DOHH2 (cell line): Measurements from ENCODE around the gene GALNTL6.

Source experiments
- H3F3A ChIP-seq: fragments of 200-600 bp; sonication (generic), shearing (Covaris generic); 2 replicates; pipeline ENCODE4 v1.6.0; 2016; ENCODE audit warnings: antibody characterized with exemption, mild to moderate bottlenecking; ENCODE audit not compliant: control insufficient read depth, insufficient read depth
- H3K27ac ChIP-seq: fragments of 200-600 bp; sonication (generic); 2 replicates; pipeline ENCODE4 v1.5.1; 2014; ENCODE audit warnings: low read depth, mild to moderate bottlenecking, low read length, moderate library complexity
- H3K27me3 ChIP-seq: fragments of 200-600 bp; sonication (generic); 2 replicates; pipeline ENCODE4 v1.6.1; 2014; ENCODE audit warnings: mild to moderate bottlenecking, low read length, mixed read lengths; ENCODE audit not compliant: control insufficient read depth
- H3K36me3 ChIP-seq: fragments of 200-600 bp; sonication (generic); 2 replicates; pipeline ENCODE4 v1.6.1; 2014; ENCODE audit warnings: mild to moderate bottlenecking, low read length, moderate library complexity, mixed read lengths; ENCODE audit not compliant: control insufficient read depth
- H3K4me1 ChIP-seq: fragments of 200-600 bp; sonication (generic); 2 replicates; pipeline ENCODE4 v1.6.1; 2014; ENCODE audit warnings: mild to moderate bottlenecking, low read length, mixed read lengths; ENCODE audit not compliant: control insufficient read depth
- H3K4me2 ChIP-seq: fragments of 200-600 bp; sonication (generic); 2 replicates; pipeline ENCODE4 v1.6.0; 2014; ENCODE audit warnings: mild to moderate bottlenecking, low read length, moderate library complexity
- H3K4me3 ChIP-seq: fragments of 200-600 bp; sonication (generic); 2 replicates; pipeline ENCODE4 v1.5.1; 2014; ENCODE audit warnings: mild to moderate bottlenecking, low read length, mixed read lengths
- H3K79me2 ChIP-seq: fragments of 200-600 bp; sonication (generic); 2 replicates; pipeline ENCODE4 v1.6.1; 2014; ENCODE audit warnings: mild to moderate bottlenecking, low read length, mixed read lengths; ENCODE audit not compliant: control insufficient read depth
- H3K9me2 ChIP-seq: fragments of 200-600 bp; sonication (generic); replicated peaks from 2 replicates; pipeline ENCODE4 v1.6.1; 2014; ENCODE audit warnings: mild to moderate bottlenecking, low read length, mixed read lengths; ENCODE audit not compliant: control insufficient read depth
- H3K9me3 ChIP-seq: fragments of 200-600 bp; sonication (generic); 2 replicates; pipeline ENCODE4 v1.6.1; 2014; ENCODE audit warnings: antibody characterized with exemption, low read length, mixed read lengths; ENCODE audit not compliant: control insufficient read depth, insufficient read depth
- H4K20me1 ChIP-seq: fragments of 200-600 bp; sonication (generic); 2 replicates; pipeline ENCODE4 v1.6.0; 2014; ENCODE audit warnings: low read depth, mild to moderate bottlenecking, antibody characterized with exemption, low read length, moderate library complexity; ENCODE audit not compliant: control insufficient read depth, insufficient read depth
- CTCF ChIP-seq: fragments of 200-600 bp; sonication (generic); IDR thresholded peaks from one replicate; pipeline ENCODE4 v1.5.1; 2014; ENCODE audit warnings: antibody characterized with exemption, mild to moderate bottlenecking, low read depth, low read length; ENCODE audit not compliant: poor library complexity, severe bottlenecking
- EZH2phosphoT487 ChIP-seq: fragments of 200-600 bp; sonication (generic); IDR thresholded peaks from 2 replicates; pipeline ENCODE4 v1.6.1; 2017; ENCODE audit warnings: borderline replicate concordance, mild to moderate bottlenecking, antibody characterized with exemption, low read length, moderate library complexity, mixed read lengths

Gene GALNTL6

DNA sequence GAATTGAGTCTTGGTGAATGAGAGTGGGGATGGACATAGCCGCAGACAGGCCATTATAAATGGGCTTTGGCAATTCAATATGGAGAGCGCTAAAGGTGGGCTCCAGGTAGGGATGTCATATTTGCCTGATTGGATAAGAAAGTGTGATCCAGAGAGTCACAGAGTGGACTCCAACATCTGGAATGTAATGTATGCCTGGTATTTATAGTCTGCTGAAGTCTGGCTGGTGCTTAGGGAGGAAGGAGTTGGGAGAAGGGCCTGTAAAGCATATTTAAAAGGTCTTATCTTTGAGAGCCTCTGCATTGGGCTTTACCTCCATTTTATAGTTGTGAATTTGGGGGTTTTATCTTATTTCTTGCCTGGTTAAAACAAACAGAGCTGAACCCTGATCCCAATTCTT lies 153.2 kb downstream of the GALNTL6 start:
- Histone ChIP-seq H3K27me3 (no peaks in the 10 kb centered on the region), H3K9me3 (no peaks in the 10 kb centered on the region), H3K9me2 (no peaks in the 10 kb centered on the region), H3F3A (no peaks in the 10 kb centered on the region), H3K36me3 (no peaks in the 10 kb centered on the region), H3K4me1 (no peaks in the 10 kb centered on the region), H3K79me2 (no peaks in the 10 kb centered on the region), H3K4me2 (no peak overlapping the region), H4K20me1 (no peaks in the 10 kb centered on the region), H3K4me3 (no peak overlapping the region), H3K27ac (no peak overlapping the region)
- TF ChIP-seq EZH2phosphoT487 (no peak), CTCF (no peak)

GRCh38 chr4:171978216-171978615 lies 165.0 kb downstream of the GALNTL6 start:
- H3K4me3 ChIP-seq, result no peak overlapping the region
- no peaks in the 10 kb centered on the region for H4K20me1 ChIP-seq
- no peaks in the 10 kb centered on the region for H3K4me1 ChIP-seq
- no peaks in the 10 kb centered on the region for H3K9me3 ChIP-seq
- no peaks in the 10 kb centered on the region for H3K79me2 ChIP-seq
- H3K27me3 ChIP-seq, result no peaks in the 10 kb centered on the region
- no peaks in the 10 kb centered on the region for H3K36me3 ChIP-seq
- H3K27ac ChIP-seq, result no peak overlapping the region
- H3K4me2 ChIP-seq, result no peak overlapping the region
- no peaks in the 10 kb centered on the region for H3K9me2 ChIP-seq
- H3F3A ChIP-seq, result no peaks in the 10 kb centered on the region
- no peak for TF ChIP-seq CTCF
- TF ChIP-seq EZH2phosphoT487, result no peak

- TF ChIP-seq EZH2phosphoT487 (no peak), CTCF (no peak)
- Histone ChIP-seq H3K9me2 (no peaks in the 10 kb centered on the region), H3K27ac (no peak overlapping the region), H3K4me1 (no peaks in the 10 kb centered on the region), H3F3A (no peaks in the 10 kb centered on the region), H3K36me3 (no peaks in the 10 kb centered on the region), H3K4me2 (no peak overlapping the region), H3K9me3 (no peaks in the 10 kb centered on the region), H3K79me2 (no peaks in the 10 kb centered on the region), H3K4me3 (no peak overlapping the region), H3K27me3 (no peaks in the 10 kb centered on the region), H4K20me1 (no peaks in the 10 kb centered on the region)
These were observed 166.3 kb downstream of the GALNTL6 start for GRCh38 chr4:171979461-171979860.

DNA sequence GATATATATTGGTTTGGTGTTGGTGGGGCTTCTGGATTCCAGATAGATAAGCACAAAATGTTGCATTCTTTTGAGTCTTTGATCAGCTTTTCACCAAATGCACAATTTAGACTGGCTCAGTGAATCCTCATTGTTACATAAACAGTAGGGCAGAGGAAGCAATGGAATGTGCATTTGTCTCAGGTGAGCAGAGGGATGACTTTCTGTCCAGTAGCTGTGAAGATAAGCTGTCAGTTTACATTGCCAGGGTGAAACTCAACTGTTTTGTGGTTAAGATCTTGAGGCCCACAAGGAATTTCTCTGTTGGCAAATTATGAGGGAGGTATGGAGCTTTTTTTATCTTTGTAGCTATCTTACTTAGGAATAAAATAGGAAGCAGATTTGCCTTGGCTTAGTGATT lies 168.0 kb downstream of the GALNTL6 start:
- no peaks in the 10 kb centered on the region for H3K4me1 ChIP-seq
- no peaks in the 10 kb centered on the region for H3K27me3 ChIP-seq
- no peaks in the 10 kb centered on the region for H3K9me2 ChIP-seq
- H4K20me1 ChIP-seq, result no peaks in the 10 kb centered on the region
- H3K79me2 ChIP-seq, result no peaks in the 10 kb centered on the region
- no peak overlapping the region for H3K27ac ChIP-seq
- H3K36me3 ChIP-seq, result no peaks in the 10 kb centered on the region
- H3K4me3 ChIP-seq, result no peak overlapping the region
- H3K4me2 ChIP-seq, result no peak overlapping the region
- TF ChIP-seq CTCF, result no peak
- TF ChIP-seq EZH2phosphoT487, result no peak
- no peaks in the 10 kb centered on the region for H3K9me3 ChIP-seq
- no peaks in the 10 kb centered on the region for H3F3A ChIP-seq
